Smooth muscle cell (in vitro differentiated cells): Measurements from ENCODE around the gene XXYLT1. TPM values are rescaled to one million over a fixed set of nuclear protein-coding genes. Genes with fewer than 3 reads are reported as not detected.
"Not testable (repeated sequence)": the region's sequence is repeated elsewhere in the genome, so short reads cannot be mapped to it uniquely, and the experiment has no call there.

ENCODE experiments used
- DNase-seq: peaks from one replicate; lab custom pipeline; 2025; ENCODE audit not compliant: unreplicated experiment; lab: John Stamatoyannopoulos, UW
- H2AFZ ChIP-seq: fragments of 200-600 bp; sonication (generic); 2 replicates; pipeline ENCODE4 v1.6.0; 2016; ENCODE audit warnings: antibody characterized with exemption, low read depth, mild to moderate bottlenecking
- H3F3A ChIP-seq: fragments of 200-600 bp; sonication (generic); 2 replicates; pipeline ENCODE4 v1.6.0; 2017; ENCODE audit warnings: antibody characterized with exemption, low read depth
- H3K27ac ChIP-seq: fragments of 200-600 bp; sonication (generic); 2 replicates; pipeline ENCODE4 v1.5.1; 2016; ENCODE audit warnings: low read depth, mild to moderate bottlenecking
- H3K27me3 ChIP-seq: fragments of 200-600 bp; sonication (generic); 2 replicates; pipeline ENCODE4 v1.6.1; 2016; ENCODE audit warnings: low read depth, mild to moderate bottlenecking
- H3K36me3 ChIP-seq: fragments of 200-600 bp; sonication (generic); 2 replicates; pipeline ENCODE4 v1.5.1; 2016; ENCODE audit warnings: low read depth
- H3K4me1 ChIP-seq: fragments of 200-600 bp; sonication (generic); 2 replicates; pipeline ENCODE4 v1.5.1; 2016; ENCODE audit warnings: low read depth
- H3K4me2 ChIP-seq: fragments of 200-600 bp; sonication (generic); 2 replicates; pipeline ENCODE4 v1.6.0; 2016; ENCODE audit warnings: mild to moderate bottlenecking
- H3K4me3 ChIP-seq: fragments of 200-600 bp; sonication (generic); 2 replicates; pipeline ENCODE4 v1.5.1; 2016; ENCODE audit warnings: mild to moderate bottlenecking
- H3K79me2 ChIP-seq: fragments of 200-600 bp; sonication (generic); 2 replicates; pipeline ENCODE4 v1.6.0; 2016; ENCODE audit warnings: low read depth, mild to moderate bottlenecking
- H3K9ac ChIP-seq: fragments of 200-600 bp; sonication (generic); 2 replicates; pipeline ENCODE4 v1.6.0; 2016; ENCODE audit warnings: low read depth
- H3K9me3 ChIP-seq: fragments of 200-600 bp; sonication (generic); replicated peaks from 2 replicates; pipeline ENCODE4 v1.5.1; 2016; ENCODE audit warnings: low read depth
- H4K20me1 ChIP-seq: fragments of 200-600 bp; sonication (generic); 2 replicates; pipeline ENCODE4 v1.6.0; 2016; ENCODE audit warnings: low read depth
- WGBS: methylation state at CpG from one replicate; pipeline ENCODE4 v1.1.7; 2016; ENCODE audit warnings: low lambda C conversion rate; 5-methylcytosine and 5-hydroxymethylcytosine counted together
- polyA plus RNA-seq: library from polyadenylated mRNA; unstranded; fragments of >200 nt; fragmentation: Nextera tagmentation; extraction: Ambion mirVana; gene quantifications from 2 replicates; pipeline ENCODE4 v1.2.1, GENCODE V29; 2016
- total RNA-seq: library from RNA; depleted of rRNA; stranded (reverse); fragments of >200 nt; gene quantifications from 2 replicates; pipeline ENCODE4 v1.2.3, GENCODE V29; 2014
- TF ChIP-seq, protein P1 (sequence below): fragments of 200-600 bp; sonication (generic); IDR thresholded peaks from 2 replicates; pipeline ENCODE4 v1.5.1; 2017; ENCODE audit warnings: borderline replicate concordance, mild to moderate bottlenecking, antibody characterized with exemption; ENCODE audit not compliant: insufficient read depth, poor library complexity, severe bottlenecking

Gene XXYLT1
- total and polyA plus RNA-seq, 2 experiments from 2014 or later, result 22.2 to 35.4 TPM

DNA sequence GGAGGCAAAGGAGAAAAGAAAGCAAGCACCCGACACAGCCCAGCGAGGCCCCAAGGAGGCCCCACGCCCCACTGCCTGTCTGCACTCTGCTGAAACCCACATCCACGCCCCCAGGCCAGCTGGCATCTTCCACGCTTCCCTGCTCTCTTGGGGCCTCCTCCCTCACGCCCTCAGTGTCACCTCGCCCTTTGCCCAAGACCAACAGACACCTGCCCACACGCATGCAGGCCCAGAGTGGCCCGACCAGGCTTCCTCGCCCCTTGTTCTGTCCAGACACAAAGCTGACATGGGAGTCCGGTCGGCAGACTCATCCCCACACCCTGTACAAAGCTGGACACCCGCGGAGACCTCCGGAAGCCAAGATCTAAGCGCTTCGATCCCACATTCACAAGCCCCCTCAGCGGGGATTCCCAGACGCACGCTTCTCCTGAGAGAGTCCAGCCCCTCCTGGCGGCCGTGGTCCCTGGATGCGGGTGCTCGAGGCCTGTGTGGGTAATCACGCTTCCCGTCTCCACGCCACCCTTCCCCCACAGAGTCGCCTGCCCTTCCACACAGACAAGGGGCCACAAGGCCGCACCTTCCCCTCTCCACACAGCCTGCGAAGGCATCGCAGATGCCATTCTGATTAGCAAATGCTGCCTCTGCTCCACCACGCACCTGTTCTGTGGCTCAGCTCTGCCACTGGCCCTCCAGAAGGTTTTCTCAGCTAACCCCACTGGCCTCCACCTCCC lies 176.6 kb downstream of the XXYLT1 start:
- no peaks in the 10 kb centered on the region for H4K20me1 ChIP-seq
- no peak overlapping the region for H3K9ac ChIP-seq
- no peaks in the 10 kb centered on the region for H3K9me3 ChIP-seq
- no peaks in the 10 kb centered on the region for H3K79me2 ChIP-seq
- H3K27me3 ChIP-seq, result no peaks in the 10 kb centered on the region
- no peak overlapping the region for H3K27ac ChIP-seq
- H3K4me1 ChIP-seq, result no peaks in the 10 kb centered on the region
- H3K36me3 ChIP-seq, result no peaks in the 10 kb centered on the region
- H3F3A ChIP-seq, result no peaks in the 10 kb centered on the region
- TF ChIP-seq, protein P1, sequence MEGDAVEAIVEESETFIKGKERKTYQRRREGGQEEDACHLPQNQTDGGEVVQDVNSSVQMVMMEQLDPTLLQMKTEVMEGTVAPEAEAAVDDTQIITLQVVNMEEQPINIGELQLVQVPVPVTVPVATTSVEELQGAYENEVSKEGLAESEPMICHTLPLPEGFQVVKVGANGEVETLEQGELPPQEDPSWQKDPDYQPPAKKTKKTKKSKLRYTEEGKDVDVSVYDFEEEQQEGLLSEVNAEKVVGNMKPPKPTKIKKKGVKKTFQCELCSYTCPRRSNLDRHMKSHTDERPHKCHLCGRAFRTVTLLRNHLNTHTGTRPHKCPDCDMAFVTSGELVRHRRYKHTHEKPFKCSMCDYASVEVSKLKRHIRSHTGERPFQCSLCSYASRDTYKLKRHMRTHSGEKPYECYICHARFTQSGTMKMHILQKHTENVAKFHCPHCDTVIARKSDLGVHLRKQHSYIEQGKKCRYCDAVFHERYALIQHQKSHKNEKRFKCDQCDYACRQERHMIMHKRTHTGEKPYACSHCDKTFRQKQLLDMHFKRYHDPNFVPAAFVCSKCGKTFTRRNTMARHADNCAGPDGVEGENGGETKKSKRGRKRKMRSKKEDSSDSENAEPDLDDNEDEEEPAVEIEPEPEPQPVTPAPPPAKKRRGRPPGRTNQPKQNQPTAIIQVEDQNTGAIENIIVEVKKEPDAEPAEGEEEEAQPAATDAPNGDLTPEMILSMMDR, result no peak
- no peak for DNase-seq
- no peak overlapping the region for H3K4me2 ChIP-seq
- no peak overlapping the region for H3K4me3 ChIP-seq
- WGBS, result 82% methylated on average over 32 of the region's 32 CpGs
- H2AFZ ChIP-seq, result no peak overlapping the region

DNA sequence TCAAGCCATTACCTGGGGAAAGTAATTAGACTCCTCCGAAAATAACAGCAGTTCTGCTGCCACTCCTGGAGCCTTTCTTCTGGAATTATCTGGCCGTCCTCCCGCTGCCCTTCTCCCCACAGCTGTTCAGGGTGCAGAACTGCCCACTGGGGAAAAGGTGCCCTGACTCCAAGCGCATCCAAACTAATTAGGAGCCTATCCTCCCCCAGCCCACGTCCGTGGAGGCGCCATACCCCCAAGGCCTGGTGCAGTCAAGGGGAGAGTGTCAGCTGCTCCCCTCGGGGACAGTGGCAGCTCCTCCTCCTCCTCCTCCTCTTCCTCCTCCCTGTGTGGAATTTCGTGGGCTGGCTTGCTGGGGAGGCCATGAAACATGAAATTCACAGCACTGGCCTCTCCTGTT lies 177.2 kb downstream of the XXYLT1 start:
- Histone ChIP-seq H3K9ac (no peak overlapping the region), H3K27me3 (no peaks in the 10 kb centered on the region), H2AFZ (no peak overlapping the region), H3K36me3 (no peaks in the 10 kb centered on the region), H4K20me1 (no peaks in the 10 kb centered on the region), H3K4me1 (no peaks in the 10 kb centered on the region), H3K27ac (no peak overlapping the region), H3K9me3 (no peaks in the 10 kb centered on the region), H3K4me2 (no peak overlapping the region), H3F3A (no peaks in the 10 kb centered on the region), H3K4me3 (no peak overlapping the region), H3K79me2 (no peaks in the 10 kb centered on the region)
- no peak for DNase-seq
- TF ChIP-seq, protein P1, result no peak
- WGBS, result 87% methylated on average over 9 of the region's 9 CpGs

DNA sequence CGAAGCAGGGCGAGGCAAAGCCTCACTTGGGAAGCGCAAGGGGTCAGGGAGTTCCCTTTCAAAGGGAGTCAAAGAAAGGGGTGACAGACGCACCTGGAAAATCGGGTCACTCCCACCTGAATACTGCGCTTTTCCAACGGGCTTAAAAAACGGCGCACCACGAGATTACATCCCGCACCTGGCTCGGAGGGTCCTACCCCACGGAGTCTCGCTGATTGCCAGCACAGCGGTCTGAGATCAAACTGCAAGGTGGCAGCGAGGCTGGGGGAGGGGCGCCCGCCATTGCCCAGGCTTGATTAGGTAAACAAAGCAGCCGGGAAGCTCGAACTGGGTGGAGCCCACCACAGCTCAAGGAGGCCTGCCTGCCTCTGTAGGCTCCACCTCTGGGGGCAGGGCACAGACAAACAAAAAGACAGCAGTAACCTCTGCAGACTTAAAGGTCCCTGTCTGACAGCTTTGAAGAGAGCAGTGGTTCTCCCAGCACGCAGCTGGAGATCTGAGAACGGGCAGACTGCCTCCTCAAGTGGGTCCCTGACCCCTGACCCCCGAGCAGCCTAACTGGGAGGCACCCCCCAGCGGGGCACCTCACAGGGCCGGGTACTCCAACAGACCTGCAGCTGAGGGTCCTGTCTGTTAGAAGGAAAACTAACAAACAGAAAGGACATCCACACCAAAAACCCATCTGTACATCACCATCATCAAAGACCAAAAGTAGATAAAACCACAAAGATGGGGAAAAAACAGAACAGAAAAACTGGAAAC lies 182.9 kb downstream of the XXYLT1 start:
- Histone ChIP-seq H3K4me3 (peak overlapping the region; percentile 51), H2AFZ (peak overlapping the region; percentile 59), H3K4me2 (peak overlapping the region; percentile 85)
- H4K20me1 ChIP-seq, DNase-seq, H3K27ac ChIP-seq, H3F3A ChIP-seq, H3K9ac ChIP-seq, H3K79me2 ChIP-seq, H3K9me3 ChIP-seq, H3K36me3 ChIP-seq, H3K27me3 ChIP-seq, H3K4me1 ChIP-seq: not testable (repeated sequence)
- WGBS, result 17% methylated on average over 25 of the region's 25 CpGs

DNA sequence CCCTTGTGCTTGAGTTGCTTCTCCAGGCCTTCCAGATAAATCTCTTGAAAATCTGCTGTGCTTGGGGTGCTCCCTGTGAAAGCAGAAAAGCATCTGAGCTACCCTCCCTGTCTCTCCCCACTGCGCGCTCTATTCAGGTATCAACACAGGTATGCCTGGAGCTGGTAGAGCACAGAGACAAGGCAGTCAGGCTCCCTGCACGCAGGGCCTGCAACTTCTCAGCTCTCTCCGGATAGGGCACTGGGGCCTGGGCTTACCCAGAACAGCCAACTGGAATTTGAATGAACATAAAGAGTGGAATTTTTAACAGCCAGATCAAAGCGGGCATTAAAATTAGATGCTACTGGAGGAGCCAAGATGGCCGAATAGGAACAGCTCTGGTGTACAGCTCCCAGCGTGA lies 183.6 kb downstream of the XXYLT1 start:
- H3K4me3 ChIP-seq, result peak overlapping the region; percentile 51
- no peak overlapping the region for H3K27ac ChIP-seq
- no peak for DNase-seq
- H3K4me1 ChIP-seq, result peaks cover 7% of the 10 kb centered on the region
- TF ChIP-seq, protein P1, result no peak
- H3K9me3 ChIP-seq, result no peaks in the 10 kb centered on the region
- no peaks in the 10 kb centered on the region for H3F3A ChIP-seq
- H3K4me2 ChIP-seq, result peak overlapping the region; percentile 85
- no peak overlapping the region for H3K9ac ChIP-seq
- no peaks in the 10 kb centered on the region for H3K27me3 ChIP-seq
- WGBS, result 56% methylated on average over 7 of the region's 7 CpGs
- no peaks in the 10 kb centered on the region for H4K20me1 ChIP-seq
- H2AFZ ChIP-seq, result peak overlapping the region; percentile 59
- no peaks in the 10 kb centered on the region for H3K36me3 ChIP-seq
- H3K79me2 ChIP-seq, result no peaks in the 10 kb centered on the region
